Measurements from ENCODE around the gene C1orf53.

- TF ChIP-seq CTCF (IDR thresholded peaks at IDR 0.05) (no peak), POLR2A (IDR thresholded peaks at IDR 0.05) (no peak)
Measured at GRCh38 chr1:197892684-197893083, 9.7 kb upstream of the C1orf53 start.

Measured in gastroesophageal sphincter (tissue), 3 donors.